OCI-LY7 (cell line): ENCODE results near the gene RNU6-7. TPM values are rescaled to one million over a fixed set of nuclear protein-coding genes. Genes with fewer than 3 reads are reported as not detected.
A peak's percentile ranks its signal among the peaks of the same experiment; 100 is the strongest.

Source experiments
- BruUV-seq: library from RNA; stranded (reverse); fragments of 400-500 nt; replicated peaks from 2 replicates; lab custom pipeline; 2021; lab: Mats Ljungman, UMichigan
- CTCF ChIA-PET: fragments of 300-600 bp; sonication (Branson Sonifier 250); formaldehyde crosslinking; loops from one replicate; lab custom pipeline; 2022; ENCODE audit warnings: antibody characterized with exemption; ENCODE audit not compliant: unreplicated experiment; lab: Charles Lee
- POLR2A ChIA-PET: fragments of 300-600 bp; sonication (Branson Sonifier 250); formaldehyde crosslinking; loops from one replicate; lab custom pipeline; 2022; ENCODE audit warnings: antibody characterized with exemption; lab: Charles Lee
- DNase-seq: peaks from one replicate; pipeline ENCODE4 v3.0.0-alpha.2; 2015; ENCODE audit warnings: low spot score
- H2AFZ ChIP-seq: fragments of 200-600 bp; sonication (generic), shearing (Covaris generic); 2 replicates; pipeline ENCODE4 v1.6.1; 2014; ENCODE audit warnings: mild to moderate bottlenecking, antibody characterized with exemption, low read length, moderate library complexity
- H3K27ac ChIP-seq: fragments of 200-600 bp; sonication (generic); 2 replicates; pipeline ENCODE4 v1.5.1; 2014; ENCODE audit warnings: mixed run types, low read depth, mild to moderate bottlenecking, moderate library complexity, low read length, inconsistent platforms; ENCODE audit not compliant: poor library complexity, severe bottlenecking
- H3K36me3 ChIP-seq: fragments of 200-600 bp; sonication (generic); 2 replicates; pipeline ENCODE4 v1.6.1; 2014; ENCODE audit warnings: mild to moderate bottlenecking, antibody characterized with exemption, low read length, moderate library complexity, mixed read lengths; ENCODE audit not compliant: insufficient read depth
- H3K4me1 ChIP-seq: fragments of 200-600 bp; sonication (generic); 2 replicates; pipeline ENCODE4 v1.5.1; 2014; ENCODE audit warnings: mild to moderate bottlenecking, low read length; ENCODE audit not compliant: insufficient read depth, poor library complexity, severe bottlenecking
- H3K4me2 ChIP-seq: fragments of 200-600 bp; sonication (generic); 2 replicates; pipeline ENCODE4 v1.6.1; 2014; ENCODE audit warnings: mild to moderate bottlenecking, low read length
- H3K4me3 ChIP-seq: fragments of 200-600 bp; sonication (generic); 2 replicates; pipeline ENCODE4 v1.5.1; 2014; ENCODE audit warnings: mild to moderate bottlenecking, low read depth, low read length; ENCODE audit not compliant: poor library complexity, severe bottlenecking
- H3K79me2 ChIP-seq: fragments of 200-600 bp; sonication (generic); 2 replicates; pipeline ENCODE4 v1.6.1; 2016; ENCODE audit warnings: low read depth, mild to moderate bottlenecking, low read length, moderate library complexity, mixed read lengths; ENCODE audit not compliant: insufficient read depth
- H3K9me2 ChIP-seq: fragments of 200-600 bp; sonication (generic); 2 replicates; pipeline ENCODE4 v1.6.1; 2016; ENCODE audit warnings: mild to moderate bottlenecking, low read length, mixed read lengths; ENCODE audit not compliant: insufficient read depth
- H3K9me3 ChIP-seq: fragments of 200-600 bp; sonication (generic); 2 replicates; pipeline ENCODE4 v1.6.1; 2014; ENCODE audit warnings: mild to moderate bottlenecking, mixed run types, low read length, mixed read lengths
- H4K20me1 ChIP-seq: fragments of 200-600 bp; sonication (generic); 2 replicates; pipeline ENCODE4 v1.6.1; 2014; ENCODE audit warnings: mild to moderate bottlenecking, antibody characterized with exemption, low read length, moderate library complexity, mixed read lengths; ENCODE audit not compliant: insufficient read depth
- CTCF ChIP-seq: fragments of 200-600 bp; sonication (generic); conservative IDR thresholded peaks from 2 replicates; pipeline ENCODE4 v1.5.1; 2014; ENCODE audit warnings: mild to moderate bottlenecking, antibody characterized with exemption, low read length, moderate library complexity, mixed read lengths
- EZH2phosphoT487 ChIP-seq: fragments of 200-600 bp; sonication (generic); IDR thresholded peaks from 2 replicates; pipeline ENCODE4 v1.6.1; 2018; ENCODE audit warnings: low read depth, borderline replicate concordance, mild to moderate bottlenecking, mixed run types, antibody characterized with exemption, low read length, moderate library complexity, mixed read lengths
- intact Hi-C: fragments of 100-400 bp; cut with micrococcal nuclease; formaldehyde crosslinking; loops from one replicate; pipeline ENCODE4 v1.10.0; 2022; ENCODE audit not compliant: unreplicated experiment
- total RNA-seq, 2 experiments: library from RNA; depleted of rRNA in 1 of 2; stranded (reverse); fragments of >200 nt in 1 of 2; shearing (Covaris generic) in 1 of 2; gene quantifications; 2 replicates each; pipeline ENCODE4 v1.2.3, GENCODE V29; 2014 to 2022

RNU6-7 gene
- total RNA-seq, 2 experiments from 2014 or later: not detected

GRCh38 chr14:32201193-32201815, 541 bp upstream of the RNU6-7 start:
- Histone ChIP-seq H3K4me2 (peak overlapping the region; percentile 96), H3K36me3 (no peaks in the 10 kb centered on the region), H2AFZ (peak overlapping the region; percentile 97), H3K4me1 (peaks cover 39% of the 10 kb centered on the region), H3K9me3 (no peaks in the 10 kb centered on the region), H3K27ac (peak overlapping the region; percentile 61), H4K20me1 (no peaks in the 10 kb centered on the region), H3K9me2 (no peaks in the 10 kb centered on the region), H3K4me3 (peak overlapping the region; percentile 80), H3K79me2 (no peaks in the 10 kb centered on the region)
- CTCF ChIA-PET: no interaction called here
- DNase-seq: peak; percentile 90
- intact Hi-C loops: loop anchor here (5.0 to 10.0 kb wide), 5 partner anchors 639 to 1639 kb away; partner anchors contain the start of genes DTD2, HECTD1, NUBPL and SCFD1
- POLR2A ChIA-PET: interaction anchor here (1.1 kb wide), 1 partner anchor 13 kb away, joined by 4 read pairs; no protein-coding TSS in a partner anchor
- TF ChIP-seq EZH2phosphoT487: no peak
- no peak for TF ChIP-seq CTCF
- no TSS peak for BruUV-seq

- H3K4me1 ChIP-seq: peaks cover 39% of the 10 kb centered on the region
- no peaks in the 10 kb centered on the region for H3K79me2 ChIP-seq
- no peak for TF ChIP-seq EZH2phosphoT487
- TF ChIP-seq CTCF: no peak
- ChIA-PET CTCF (no interaction called here), POLR2A (interaction anchor here (1.1 kb wide), 2 partner anchors 14 to 128 kb away, joined by 4 read pairs; no protein-coding TSS in a partner anchor)
- no peaks in the 10 kb centered on the region for H4K20me1 ChIP-seq
- no TSS peak for BruUV-seq
- peak overlapping the region; percentile 97; the same call in 1 of the 2 replicates for H2AFZ ChIP-seq
- intact Hi-C loops: loop anchor here (5.0 to 10.0 kb wide), 5 partner anchors 640 to 1640 kb away; partner anchors contain the start of genes DTD2, HECTD1, NUBPL and SCFD1
- peak overlapping the region; percentile 80 for H3K4me3 ChIP-seq
- no peaks in the 10 kb centered on the region for H3K9me2 ChIP-seq
- peak overlapping the region; percentile 96 for H3K4me2 ChIP-seq
- DNase-seq: no peak
- no peaks in the 10 kb centered on the region for H3K36me3 ChIP-seq
- H3K27ac ChIP-seq: no peak overlapping the region
- no peaks in the 10 kb centered on the region for H3K9me3 ChIP-seq
These were observed 699 bp downstream of the RNU6-7 start for GRCh38 chr14:32202491-32202997.
